Measurements from ENCODE around the gene OR2V2.

Gene OR2V2

DNA sequence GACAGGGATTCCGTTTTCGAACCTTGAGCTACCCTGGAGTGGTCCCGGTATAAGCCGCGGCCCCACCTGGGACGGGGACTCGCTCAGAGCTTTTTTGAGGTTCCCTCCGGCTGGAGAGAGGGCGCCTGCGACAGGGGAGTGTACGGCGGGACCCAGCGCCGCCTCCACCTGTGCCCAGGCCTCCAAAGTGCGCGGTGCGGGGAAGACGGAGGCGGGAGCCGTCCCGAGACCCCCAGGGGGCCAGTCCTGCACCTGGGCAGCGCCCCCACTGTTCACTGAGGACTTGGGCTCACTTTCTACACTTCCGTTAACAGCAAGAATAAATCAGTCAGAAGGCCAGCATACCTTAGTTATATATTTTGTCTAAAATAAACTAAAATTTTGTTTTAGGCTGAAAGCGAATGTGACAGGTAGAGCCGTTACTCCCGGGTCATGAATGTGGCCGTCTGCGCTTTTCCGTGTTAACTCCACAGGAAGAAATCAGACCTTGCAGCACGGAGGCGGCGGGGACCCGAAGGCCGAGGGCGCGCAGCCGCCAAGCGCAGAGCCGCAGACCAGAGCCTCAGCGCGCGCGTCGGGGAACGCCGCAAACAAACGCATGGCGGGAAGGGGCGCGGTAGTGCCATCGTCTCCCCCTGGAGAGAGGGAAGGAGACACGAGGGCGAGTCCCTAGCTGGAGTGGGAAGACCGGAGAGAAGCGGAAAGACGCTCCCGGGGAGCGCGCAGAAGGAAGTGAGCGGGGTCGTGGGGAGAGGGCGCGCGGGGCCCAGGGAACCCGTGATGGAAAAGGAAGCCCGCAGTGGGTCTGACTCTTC lies 43.5 kb downstream of the OR2V2 start:
- DNase-seq (ENCODE audit: low read depth in 2 of 2), result no peak

- DNase-seq (ENCODE audit: low read depth in 2 of 2), result peak; percentile 90 to 97
Observed at GRCh38 chr5:181191526-181192336, 44.3 kb downstream of the OR2V2 start.

GRCh38 chr5:181192337-181193046 lies 45.1 kb downstream of the OR2V2 start:
- DNase-seq (ENCODE audit: low read depth in 2 of 2), result no peak

GRCh38 chr5:181193656-181194055 lies 46.3 kb downstream of the OR2V2 start:
- no peak for DNase-seq (ENCODE audit: low read depth in 2 of 2)

- no peak for DNase-seq (ENCODE audit: low read depth in 2 of 2)
Observed at GRCh38 chr5:181194489-181195248, 47.3 kb downstream of the OR2V2 start.

DNA sequence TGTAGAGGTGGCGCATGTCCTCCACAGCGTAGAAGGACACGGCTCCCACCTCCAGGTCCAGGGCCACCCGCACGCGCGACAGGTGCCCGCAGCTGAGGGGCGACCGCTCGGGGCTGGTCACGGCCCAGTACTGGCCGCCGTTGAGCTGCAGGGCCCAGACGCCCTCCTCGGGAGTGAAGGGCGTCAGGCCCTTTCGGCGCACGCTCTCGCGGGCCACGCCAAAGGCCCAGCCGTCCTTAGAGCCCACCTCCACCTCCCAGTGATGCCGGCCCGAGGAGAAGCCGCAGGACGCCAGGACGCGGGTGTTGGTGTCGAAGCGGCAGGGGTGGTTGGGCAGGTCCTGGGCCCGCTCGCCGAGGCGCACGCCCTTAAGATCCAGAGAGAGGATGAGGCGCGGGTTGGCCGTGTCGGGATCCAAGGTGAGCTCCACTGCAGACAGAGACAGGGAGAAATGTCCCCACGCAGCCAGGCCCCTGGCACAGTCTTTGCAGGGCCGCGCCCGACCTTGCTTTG lies 47.9 kb downstream of the OR2V2 start:
- DNase-seq (ENCODE audit: low read depth in 2 of 2), result no peak

DNA sequence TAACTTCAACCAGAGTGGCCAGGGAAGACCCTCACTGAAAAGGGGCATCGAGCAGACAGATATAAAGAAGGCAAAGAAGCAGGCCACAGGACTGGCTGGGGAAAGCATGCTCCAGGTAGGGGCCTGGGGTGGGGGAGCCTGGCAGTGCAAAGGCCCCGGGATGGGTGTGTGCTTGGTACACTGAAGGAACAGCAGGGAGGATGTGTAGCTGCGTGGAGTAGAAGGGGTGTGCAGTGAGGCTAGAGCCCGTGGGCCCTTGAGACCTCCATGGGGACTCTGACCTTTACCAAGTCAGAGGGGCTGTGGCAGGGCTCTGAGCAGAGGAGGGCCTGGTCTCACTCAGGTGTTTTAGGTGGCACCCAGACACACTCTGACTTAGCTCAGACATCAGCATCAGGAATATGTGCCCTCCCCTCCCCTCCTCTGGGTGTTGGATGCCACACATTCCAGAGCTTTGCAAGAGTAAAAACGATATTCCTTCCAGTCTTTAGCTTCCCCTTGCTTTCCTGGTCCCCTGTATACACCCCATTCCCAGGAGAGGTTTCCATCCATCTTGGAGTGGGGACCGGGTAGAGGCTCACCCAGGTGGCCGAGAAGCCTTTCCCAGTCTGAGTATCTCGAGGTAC lies 50.1 kb downstream of the OR2V2 start:
- DNase-seq (ENCODE audit: low read depth in 2 of 2), result no peak

DNA sequence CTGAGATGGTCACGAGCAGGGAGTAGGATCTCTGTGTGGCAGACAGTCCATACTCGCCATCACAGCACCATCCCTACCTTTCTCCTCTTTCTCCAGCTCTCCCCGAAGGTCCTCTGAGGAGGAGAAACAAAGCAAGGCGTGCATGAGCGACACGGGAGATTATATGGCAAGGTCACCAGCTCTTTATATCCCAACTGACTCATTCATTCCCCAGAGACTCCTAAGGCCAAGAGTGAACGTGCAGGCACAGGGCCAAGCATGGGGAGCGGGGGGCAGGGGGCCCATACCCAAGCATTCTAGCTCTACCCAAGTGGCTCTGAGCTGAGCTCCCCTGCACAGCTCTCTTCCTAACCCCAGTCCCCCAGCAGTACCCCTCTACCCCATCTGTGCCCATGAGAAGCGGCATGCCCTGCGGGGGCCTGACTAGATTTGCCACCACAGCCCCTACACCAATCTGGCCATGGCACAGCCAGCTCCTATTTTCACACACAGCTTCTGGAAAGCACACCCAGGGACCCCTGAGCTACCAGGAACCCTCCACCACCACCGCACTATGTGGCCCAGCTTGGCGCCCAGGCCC lies 50.8 kb downstream of the OR2V2 start:
- no peak for DNase-seq (ENCODE audit: low read depth in 2 of 2)

- no peak for DNase-seq (ENCODE audit: low read depth in 2 of 2)
Observed at GRCh38 chr5:181198905-181199519, 51.6 kb downstream of the OR2V2 start.

DNA sequence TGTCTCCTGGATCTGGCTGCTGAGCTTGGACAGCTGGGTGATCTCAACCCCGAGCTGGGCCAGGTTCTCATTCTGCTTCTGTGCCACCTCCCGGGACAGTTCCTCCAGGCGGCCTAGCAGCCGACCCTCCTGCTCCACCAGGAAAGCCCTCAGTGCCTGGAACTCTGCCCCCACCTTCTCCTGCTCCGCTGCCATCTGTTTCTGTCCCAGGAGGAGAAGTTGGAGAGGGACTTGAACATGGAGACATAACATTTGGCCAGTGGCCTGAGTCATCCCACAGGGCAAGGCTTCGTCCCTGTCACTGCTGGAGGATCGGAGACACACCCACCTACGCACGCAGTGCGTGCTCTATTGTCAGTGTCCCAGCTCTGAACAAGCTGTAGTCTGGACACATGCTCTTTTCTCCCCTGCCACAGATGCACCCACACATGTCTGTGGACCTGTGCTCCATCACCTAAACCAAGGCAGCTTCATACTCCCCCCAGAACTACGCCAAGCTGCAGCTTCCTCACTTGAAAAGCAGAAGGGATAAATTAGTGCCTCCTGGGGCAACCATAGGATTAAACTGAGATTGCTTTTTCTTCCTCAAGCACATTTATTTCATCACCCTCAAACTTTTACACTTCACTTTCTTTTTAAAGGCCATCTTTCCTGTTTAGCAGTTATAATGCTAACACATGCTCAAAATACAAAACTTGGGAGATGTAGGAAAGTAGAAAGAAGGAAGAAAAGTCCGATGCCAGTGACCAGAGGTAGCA lies 52.7 kb downstream of the OR2V2 start:
- DNase-seq (ENCODE audit: low read depth in 2 of 2), result no peak

DNA sequence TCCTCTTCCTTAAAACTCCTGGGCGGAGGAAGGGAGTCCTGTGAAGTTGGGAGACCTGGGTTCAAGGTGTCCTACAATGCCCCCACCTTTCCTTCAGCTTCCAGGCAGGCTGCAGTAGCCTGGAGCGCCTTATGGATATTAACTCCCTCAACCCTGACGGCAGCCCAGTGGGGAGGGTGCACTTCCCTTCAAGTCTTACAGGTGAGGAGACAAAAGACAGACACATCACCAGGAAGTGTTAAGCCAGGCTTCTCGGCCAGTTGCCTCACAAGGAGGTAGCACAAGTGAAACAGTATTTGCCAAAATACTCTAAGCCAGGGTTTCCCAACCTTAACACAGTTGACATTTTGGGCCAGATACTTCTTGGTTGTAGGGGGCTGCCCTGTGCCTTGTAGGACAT lies 53.4 kb downstream of the OR2V2 start:
- DNase-seq (ENCODE audit: low read depth in 2 of 2), result no peak

- no peak for DNase-seq (ENCODE audit: low read depth in 2 of 2)
Observed at GRCh38 chr5:181203093-181203711, 55.8 kb downstream of the OR2V2 start.

DNA sequence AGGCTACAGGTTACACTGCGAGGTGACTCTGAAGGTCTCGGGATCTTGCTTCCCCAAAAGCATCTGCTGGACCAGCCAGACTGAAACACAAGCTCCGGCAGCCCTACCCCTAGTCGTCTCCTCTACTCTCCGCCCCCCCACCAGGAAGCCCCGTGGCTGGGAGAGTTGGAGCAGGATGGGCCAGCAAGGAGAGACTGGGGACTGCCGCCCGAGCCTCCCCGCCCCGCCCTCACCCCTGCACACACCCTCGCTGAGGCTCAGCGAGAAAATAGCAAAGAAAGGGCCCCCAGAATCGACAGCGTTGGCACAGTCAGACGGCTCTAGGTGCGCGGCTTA lies 56.4 kb downstream of the OR2V2 start:
- no peak for DNase-seq (ENCODE audit: low read depth in 2 of 2)

- DNase-seq (ENCODE audit: low read depth in 2 of 2), result no peak
Observed at GRCh38 chr5:181204113-181204825, 56.9 kb downstream of the OR2V2 start.

GRCh38 chr5:181204826-181205760 lies 57.7 kb downstream of the OR2V2 start, which contains the start of gene TRIM7:
Gene TRIM7 (minus strand): TSS chr5:181205196. CDS start chr5:181205110, 86 bp downstream.
- DNase-seq (ENCODE audit: low read depth in 2 of 2), result no peak

DNA sequence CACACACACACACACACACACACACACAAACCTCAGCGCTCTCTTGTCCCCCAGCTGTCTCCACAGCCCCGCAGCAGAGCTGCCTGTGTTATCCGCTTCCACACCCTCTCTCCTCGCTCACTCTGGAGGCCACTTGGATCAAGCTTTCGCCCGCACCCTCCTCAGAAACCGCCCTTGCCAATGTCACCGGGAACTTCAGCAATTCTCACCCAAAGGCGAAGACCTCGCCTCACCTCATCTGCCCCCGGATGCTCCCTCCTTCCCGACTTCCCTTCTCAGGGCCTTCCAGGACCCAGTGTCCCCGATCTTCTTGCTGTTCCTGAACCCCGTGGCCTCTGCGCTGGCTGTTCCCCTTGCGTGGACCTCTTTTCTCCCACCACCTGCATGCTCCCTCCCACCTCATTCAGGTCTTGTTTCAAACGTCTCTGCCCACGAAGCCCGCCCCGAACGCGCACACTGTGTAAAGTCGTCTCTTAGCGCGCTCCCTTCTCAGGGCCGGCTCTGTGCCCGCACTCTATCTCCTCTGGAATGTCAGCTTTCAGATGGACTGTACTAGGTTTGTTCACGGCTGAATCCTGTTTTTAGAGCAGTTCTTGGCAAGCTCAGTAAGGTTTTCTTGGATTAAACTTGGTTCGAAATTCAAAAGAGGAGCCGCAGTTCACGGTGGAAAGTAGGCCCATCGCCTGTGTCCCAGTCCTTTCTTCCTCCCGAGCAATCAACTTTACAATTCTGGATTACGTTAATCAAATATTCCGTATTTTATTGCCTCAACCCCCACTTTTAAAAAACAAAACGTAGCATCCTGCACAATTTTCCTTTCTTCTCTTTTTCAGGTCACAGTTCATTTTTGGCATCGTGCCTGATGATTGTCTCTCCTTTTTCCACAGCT lies 58.6 kb downstream of the OR2V2 start:
- no peak for DNase-seq (ENCODE audit: low read depth in 2 of 2)

Measured in stimulated activated CD8-positive, alpha-beta memory T cell treated with anti-CD3 and anti-CD28 coated beads, Interleukin-2, amount 100 ng/mL, for 1 hour (primary cell).